Neuronal stem cell (in vitro differentiated cells): ENCODE measurements around the gene CEP70.

Experiments used
- DNase-seq: peaks from one replicate; pipeline ENCODE4 v3.0.0-alpha.2; 2013; ENCODE audit warnings: low spot score
- H2AFZ ChIP-seq: one replicate; pipeline ENCODE4 v1.6.1; 2013; ENCODE audit warnings: mild to moderate bottlenecking, low read length, inconsistent platforms
- H2AK5ac ChIP-seq: 2 replicates; pipeline ENCODE4 v1.6.1; 2013; ENCODE audit warnings: low read depth, mild to moderate bottlenecking, inconsistent platforms, low read length, moderate library complexity, mixed read lengths
- H2BK120ac ChIP-seq: 2 replicates; pipeline ENCODE4 v1.6.1; 2013; ENCODE audit warnings: low read depth, mild to moderate bottlenecking, inconsistent platforms, low read length, moderate library complexity, mixed read lengths
- H2BK12ac ChIP-seq: one replicate; pipeline ENCODE4 v1.6.1; 2013; ENCODE audit warnings: low read length, inconsistent platforms
- H2BK15ac ChIP-seq: 2 replicates; pipeline ENCODE4 v1.6.1; 2013; ENCODE audit warnings: mild to moderate bottlenecking, low read length, inconsistent platforms, mixed read lengths
- H2BK5ac ChIP-seq: one replicate; pipeline ENCODE4 v1.6.1; 2013; ENCODE audit warnings: inconsistent platforms, mild to moderate bottlenecking, low read length, moderate library complexity
- H3K14ac ChIP-seq: one replicate; pipeline ENCODE4 v1.6.1; 2013; ENCODE audit warnings: low read length, inconsistent platforms
- H3K18ac ChIP-seq: 2 replicates; pipeline ENCODE4 v1.6.1; 2013; ENCODE audit warnings: low read length, inconsistent platforms
- H3K23ac ChIP-seq: 2 replicates; pipeline ENCODE4 v1.6.1; 2013; ENCODE audit warnings: low read depth, mild to moderate bottlenecking, mixed read lengths, low read length, inconsistent platforms; ENCODE audit not compliant: poor library complexity
- H3K27ac ChIP-seq: replicated peaks from 3 replicates; pipeline ENCODE4 v1.5.1; 2013; ENCODE audit warnings: low read length, inconsistent platforms
- H3K27me3 ChIP-seq, 3 experiments: 2 replicates each; pipeline ENCODE4 v1.6.1; 2013; ENCODE audit warnings: low read length in 3 of 3, mild to moderate bottlenecking in 2 of 3, inconsistent platforms in 1 of 3, low read depth in 1 of 3, mixed read lengths in 1 of 3, moderate library complexity in 1 of 3; ENCODE audit not compliant: control insufficient read depth in 3 of 3, insufficient read depth in 3 of 3
- H3K36me3 ChIP-seq, 2 donors: replicated peaks in 1 of 2; 2 replicates each; pipeline ENCODE4 v1.6.1; 2013; ENCODE audit warnings: low read length in 2 of 2; ENCODE audit not compliant: control insufficient read depth in 2 of 2, insufficient read depth in 2 of 2
- H3K4ac ChIP-seq: 2 replicates; pipeline ENCODE4 v1.6.1; 2013; ENCODE audit warnings: inconsistent platforms, mild to moderate bottlenecking, low read length, moderate library complexity
- H3K4me1 ChIP-seq, 2 donors: 1 replicate in 1 of 2; 2 replicates in 1 of 2; pipeline ENCODE4 v1.6.1; 2013; ENCODE audit warnings: low read length in 2 of 2, low read depth in 1 of 2; ENCODE audit not compliant: control insufficient read depth in 2 of 2, insufficient read depth in 1 of 2
- H3K4me2 ChIP-seq: one replicate; pipeline ENCODE4 v1.6.1; 2013; ENCODE audit warnings: mild to moderate bottlenecking, low read length, inconsistent platforms; ENCODE audit not compliant: insufficient read depth, poor library complexity, severe bottlenecking
- H3K4me3 ChIP-seq, 2 donors: 2 replicates each; pipeline ENCODE4 v1.5.1; 2013; ENCODE audit warnings: low read length in 2 of 2, mild to moderate bottlenecking in 2 of 2, inconsistent platforms in 1 of 2, moderate library complexity in 1 of 2
- H3K79me1 ChIP-seq: one replicate; pipeline ENCODE4 v1.6.1; 2013; ENCODE audit warnings: low read depth, mild to moderate bottlenecking, inconsistent platforms, low read length, moderate library complexity
- H3K9ac ChIP-seq: one replicate; pipeline ENCODE4 v1.6.1; 2013; ENCODE audit warnings: mild to moderate bottlenecking, low read depth, low read length, inconsistent platforms; ENCODE audit not compliant: poor library complexity
- H3K9me3 ChIP-seq, 2 donors: replicated peaks in 1 of 2; 2 replicates each; pipeline versions ENCODE3 to v1.6.1; 2013; ENCODE audit warnings: low read length in 2 of 2, mild to moderate bottlenecking in 2 of 2, inconsistent platforms in 1 of 2, low read depth in 1 of 2, mixed read lengths in 1 of 2, moderate library complexity in 1 of 2; ENCODE audit not compliant: control insufficient read depth in 2 of 2, insufficient read depth in 1 of 2
- H4K8ac ChIP-seq: one replicate; pipeline ENCODE4 v1.6.1; 2013; ENCODE audit warnings: low read depth, mild to moderate bottlenecking, inconsistent platforms, low read length, moderate library complexity
- H4K91ac ChIP-seq: one replicate; pipeline ENCODE4 v1.6.1; 2013; ENCODE audit warnings: low read length, low read depth, mild to moderate bottlenecking, inconsistent platforms; ENCODE audit not compliant: poor library complexity
- WGBS, 2 donors: extraction: QIAGEN DNeasy Blood & Tissue Kit; methylation state at CpG; one replicate each; pipeline ENCODE4 v1.1.7; 2013; ENCODE audit warnings: missing lambda C conversion rate in 2 of 2, mixed read lengths in 1 of 2; ENCODE audit not compliant: insufficient read length in 2 of 2, insufficient replicate concordance in 1 of 2; ENCODE audit errors: extremely low coverage in 2 of 2; 5-methylcytosine and 5-hydroxymethylcytosine counted together

Gene CEP70

GRCh38 chr3:138474163-138474562 is 119.9 kb downstream of the CEP70 start:
- no peak overlapping the region for H3K9ac ChIP-seq
- H3K4ac ChIP-seq: no peak overlapping the region
- peaks cover 0 to 5% (median 0%) of the 10 kb centered on the region in 3 experiments for H3K27me3 ChIP-seq
- H3K36me3 ChIP-seq: no peaks in the 10 kb centered on the region
- H3K4me3 ChIP-seq: no peak overlapping the region
- H2BK15ac ChIP-seq: no peak overlapping the region
- no peak overlapping the region for H2BK5ac ChIP-seq
- H3K4me1 ChIP-seq: no peaks in the 10 kb centered on the region
- no peak overlapping the region for H4K91ac ChIP-seq
- no peak overlapping the region for H2BK120ac ChIP-seq
- no peaks in the 10 kb centered on the region for H3K79me1 ChIP-seq
- no peaks in the 10 kb centered on the region for H3K9me3 ChIP-seq
- H3K27ac ChIP-seq: no peak overlapping the region
- no peak overlapping the region for H2AFZ ChIP-seq
- no peak overlapping the region for H3K4me2 ChIP-seq
- H2BK12ac ChIP-seq: no peak overlapping the region
- no CpG with 5 or more reads among the region's 6 CpGs for WGBS, 2 donors
- no peak overlapping the region for H4K8ac ChIP-seq
- H3K18ac ChIP-seq: no peak overlapping the region
- no peak overlapping the region for H3K23ac ChIP-seq
- no peak for DNase-seq
- no peak overlapping the region for H2AK5ac ChIP-seq
- no peak overlapping the region for H3K14ac ChIP-seq

GRCh38 chr3:138473391-138473790 is 120.7 kb downstream of the CEP70 start:
- WGBS, 2 donors: no CpG with 5 or more reads among the region's 8 CpGs
- no peak for DNase-seq

GRCh38 chr3:138472141-138472825 is 121.8 kb downstream of the CEP70 start:
- Histone ChIP-seq H3K4me1 (no peaks in the 10 kb centered on the region), H3K27me3 (peaks cover 0 to 7% (median 0%) of the 10 kb centered on the region in 3 experiments), H4K91ac (no peak overlapping the region), H3K36me3 (no peaks in the 10 kb centered on the region), H3K23ac (peak overlapping the region; percentile 60), H2BK12ac (no peak overlapping the region), H3K4me2 (no peak overlapping the region), H2BK15ac (no peak overlapping the region), H3K4me3 (no peak overlapping the region), H3K9me3 (no peaks in the 10 kb centered on the region), H3K27ac (no peak overlapping the region), H4K8ac (no peak overlapping the region), H2AK5ac (no peak overlapping the region), H2AFZ (no peak overlapping the region), H3K18ac (peak overlapping the region; percentile 32), H3K79me1 (no peaks in the 10 kb centered on the region), H3K4ac (no peak overlapping the region), H3K9ac (no peak overlapping the region), H2BK120ac (no peak overlapping the region), H2BK5ac (no peak overlapping the region), H3K14ac (peak overlapping the region; percentile 72)
- WGBS, 2 donors: no CpG with 5 or more reads among the region's 8 CpGs
- DNase-seq: no peak

More at GRCh38 chr3:138473391-138473790, 120.7 kb downstream of the CEP70 start:
- Histone ChIP-seq H3K9ac (no peak overlapping the region), H2BK120ac (no peak overlapping the region), H3K18ac (no peak overlapping the region), H3K4me1 (no peaks in the 10 kb centered on the region), H3K27ac (no peak overlapping the region), H3K79me1 (no peaks in the 10 kb centered on the region), H3K4me3 (no peak overlapping the region), H3K14ac (no peak overlapping the region), H2AK5ac (no peak overlapping the region), H4K91ac (no peak overlapping the region), H2AFZ (no peak overlapping the region), H2BK15ac (no peak overlapping the region), H3K4me2 (no peak overlapping the region), H3K36me3 (no peaks in the 10 kb centered on the region), H2BK5ac (no peak overlapping the region), H3K4ac (no peak overlapping the region), H3K9me3 (no peaks in the 10 kb centered on the region), H3K27me3 (peaks cover 0 to 7% (median 0%) of the 10 kb centered on the region in 3 experiments), H4K8ac (no peak overlapping the region), H3K23ac (no peak overlapping the region), H2BK12ac (no peak overlapping the region)

GRCh38 chr3:138471481-138471880 is 122.6 kb downstream of the CEP70 start:
- no peak overlapping the region for H2BK5ac ChIP-seq
- no peak overlapping the region for H3K4me2 ChIP-seq
- H2BK120ac ChIP-seq: no peak overlapping the region
- H3K36me3 ChIP-seq: no peaks in the 10 kb centered on the region
- no peak overlapping the region for H3K27ac ChIP-seq
- no peak overlapping the region for H3K14ac ChIP-seq
- H2BK12ac ChIP-seq: no peak overlapping the region
- no peaks in the 10 kb centered on the region for H3K9me3 ChIP-seq
- H3K27me3 ChIP-seq: peaks cover 0 to 9% (median 0%) of the 10 kb centered on the region in 3 experiments
- no peak overlapping the region for H4K91ac ChIP-seq
- no peak overlapping the region for H3K18ac ChIP-seq
- H2AFZ ChIP-seq: no peak overlapping the region
- no peak overlapping the region for H3K23ac ChIP-seq
- no peak overlapping the region for H2BK15ac ChIP-seq
- no peak overlapping the region for H4K8ac ChIP-seq
- no peaks in the 10 kb centered on the region for H3K4me1 ChIP-seq
- H3K9ac ChIP-seq: no peak overlapping the region
- no peak overlapping the region for H2AK5ac ChIP-seq
- no peaks in the 10 kb centered on the region for H3K79me1 ChIP-seq
- no CpG with 5 or more reads among the region's 1 CpG for WGBS, 2 donors
- H3K4me3 ChIP-seq: no peak overlapping the region
- DNase-seq: no peak
- H3K4ac ChIP-seq: no peak overlapping the region
